Activated CD8-positive, alpha-beta T cell treated with anti-CD3 and anti-CD28 coated beads, Interleukin-2, amount 10 ng/mL, durations not matched to agents 7 days and 5 days (primary cell): ENCODE measurements around the gene PDE4D. TPM values are rescaled to one million over a fixed set of nuclear protein-coding genes. Genes with fewer than 3 reads are reported as not detected.
"Not testable (repeated sequence)": the region's sequence is repeated elsewhere in the genome, so short reads cannot be mapped to it uniquely, and the experiment has no call there.

Experiments used
- ATAC-seq: fragments of 150-1000 bp; cut with Tn5 transposase; one replicate; pipeline ENCODE4 v1.10.0; 2021; ENCODE audit warnings: moderate library complexity
- CTCF ChIA-PET: fragments of 350-600 bp; sonication (Branson Sonifier 250); formaldehyde crosslinking; loops from one replicate; lab custom pipeline; 2021; ENCODE audit warnings: antibody characterized with exemption; lab: Charles Lee
- POLR2A ChIA-PET: fragments of 350-600 bp; sonication (Branson Sonifier 250); formaldehyde crosslinking; loops from one replicate; lab custom pipeline; 2021; ENCODE audit warnings: antibody characterized with exemption; lab: Charles Lee
- DNase-seq: peaks from one replicate; pipeline ENCODE4 v3.0.0-alpha.2; 2020
- H3K27ac Mint-ChIP-seq: one replicate; pipeline ENCODE4 v1.8.0; 2021; ENCODE audit warnings: mild to moderate bottlenecking, mixed read lengths
- H3K27me3 Mint-ChIP-seq: one replicate; pipeline ENCODE4 v1.8.0; 2021; ENCODE audit warnings: low read depth, mixed read lengths
- H3K36me3 Mint-ChIP-seq: one replicate; pipeline ENCODE4 v1.8.0; 2021; ENCODE audit warnings: low read depth, mixed read lengths
- H3K4me1 Mint-ChIP-seq: one replicate; pipeline ENCODE4 v1.8.0; 2021; ENCODE audit warnings: low read depth, mixed read lengths
- H3K4me3 Mint-ChIP-seq: one replicate; pipeline ENCODE4 v1.8.0; 2021; ENCODE audit warnings: mild to moderate bottlenecking, mixed read lengths
- H3K9me3 Mint-ChIP-seq: one replicate; pipeline ENCODE4 v1.8.0; 2022; ENCODE audit warnings: mixed read lengths; ENCODE audit not compliant: insufficient read depth
- total RNA-seq, 2 experiments: library from RNA; stranded (reverse); gene quantifications; one replicate each; pipeline ENCODE4 v1.2.3, GENCODE V29; 2021

The PDE4D gene
- total RNA-seq, 2 experiments from 2014 or later, result 65.4 to 70.7 TPM

DNA sequence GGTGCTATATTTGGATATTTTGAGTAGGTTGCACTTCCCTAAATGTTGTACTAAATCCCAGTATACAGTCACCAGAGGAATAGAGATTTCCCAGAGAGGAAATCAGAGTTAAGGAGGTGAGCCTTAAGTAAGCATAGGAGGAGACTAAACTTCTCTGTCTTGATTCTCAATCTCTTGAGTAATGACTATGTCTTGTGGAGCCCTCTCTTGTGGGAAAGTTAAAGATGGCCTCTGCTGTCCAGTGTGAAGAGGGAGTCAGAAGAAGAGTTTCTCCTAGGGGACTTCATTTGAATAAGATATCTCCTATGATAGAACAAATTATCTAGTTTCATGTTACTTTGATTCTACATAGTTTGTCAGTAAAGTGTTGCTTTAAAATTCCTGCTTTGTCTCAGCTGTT is 502.5 kb downstream of the PDE4D start:
- CTCF ChIA-PET, result interaction anchor here (1.4 to 3.6 kb wide), 4 partner anchors 10 to 282 kb away, joined by 3 to 21 read pairs (median 12); no protein-coding TSS in a partner anchor
- H3K4me3 Mint-ChIP-seq, result no peak overlapping the region
- H3K27me3 Mint-ChIP-seq, result peaks cover 15% of the 10 kb centered on the region

GRCh38 chr5:59390074-59390659 is 503.4 kb downstream of the PDE4D start:
- H3K27me3 Mint-ChIP-seq, result peaks cover 15% of the 10 kb centered on the region
- no peaks in the 10 kb centered on the region for H3K36me3 Mint-ChIP-seq
- no peaks in the 10 kb centered on the region for H3K4me1 Mint-ChIP-seq
- H3K27ac Mint-ChIP-seq, result no peak overlapping the region
- ATAC-seq (no peak), DNase-seq (peak; percentile 39)
- ChIA-PET POLR2A (no interaction called here), CTCF (interaction anchor here (1.1 to 3.6 kb wide), 7 partner anchors 9 to 410 kb away, joined by 3 to 21 read pairs (median 10); no protein-coding TSS in a partner anchor)
- H3K4me3 Mint-ChIP-seq, result no peak overlapping the region
- H3K9me3 Mint-ChIP-seq, result no peaks in the 10 kb centered on the region

More for the DNA sequence above, 502.5 kb downstream of the PDE4D start:
- Mint-ChIP-seq H3K4me1 (no peaks in the 10 kb centered on the region), H3K9me3 (no peaks in the 10 kb centered on the region), H3K27ac (no peak overlapping the region), H3K36me3 (no peaks in the 10 kb centered on the region)
- DNase-seq (no peak), ATAC-seq (no peak)
- POLR2A ChIA-PET, result no interaction called here

GRCh38 chr5:59387127-59387526 is 506.4 kb downstream of the PDE4D start:
- Mint-ChIP-seq H3K9me3 (no peaks in the 10 kb centered on the region), H3K36me3 (no peaks in the 10 kb centered on the region), H3K4me1 (no peaks in the 10 kb centered on the region), H3K27ac (no peak overlapping the region), H3K4me3 (no peak overlapping the region), H3K27me3 (peaks cover 18% of the 10 kb centered on the region)
- ChIA-PET POLR2A (no interaction called here), CTCF (interaction anchor here (1.4 to 1.7 kb wide), 2 partner anchors 19 to 199 kb away, joined by 5 to 6 read pairs; no protein-coding TSS in a partner anchor)
- no peak for ATAC-seq
- DNase-seq, result no peak

DNA sequence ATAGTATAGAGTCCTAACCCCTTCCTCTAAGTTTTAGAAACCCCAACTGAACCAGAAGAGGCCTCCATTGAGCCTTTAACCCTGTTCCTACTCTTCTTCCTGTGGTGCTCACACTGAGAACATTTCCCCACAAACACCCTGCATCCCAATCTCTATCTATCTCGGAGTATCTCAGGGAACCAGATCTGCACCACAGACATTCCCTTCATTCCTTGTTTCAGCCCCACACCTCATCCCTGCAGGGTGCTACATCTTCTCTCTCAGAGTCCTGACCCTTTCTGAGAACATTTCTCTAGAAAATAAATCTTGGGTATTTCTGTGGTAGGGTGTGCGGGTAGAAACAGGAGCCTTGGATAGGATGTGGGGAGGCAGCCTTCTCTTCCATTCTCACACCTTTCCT is 507.8 kb downstream of the PDE4D start:
- POLR2A ChIA-PET, result no interaction called here

GRCh38 chr5:59380350-59380951 is 513.1 kb downstream of the PDE4D start:
- CTCF ChIA-PET, result interaction anchor here (0.6 to 3.6 kb wide), 28 partner anchors 9 to 740 kb away, joined by 3 to 73 read pairs (median 4); no protein-coding TSS in a partner anchor
- no peak overlapping the region for H3K4me3 Mint-ChIP-seq
- ATAC-seq (peak; percentile 89), DNase-seq (peak; percentile 50)
- no peak overlapping the region for H3K27ac Mint-ChIP-seq
- no peaks in the 10 kb centered on the region for H3K9me3 Mint-ChIP-seq
- POLR2A ChIA-PET, result no interaction called here
- H3K36me3 Mint-ChIP-seq, result no peaks in the 10 kb centered on the region
- peaks cover 5% of the 10 kb centered on the region for H3K4me1 Mint-ChIP-seq
- H3K27me3 Mint-ChIP-seq, result peaks cover 11% of the 10 kb centered on the region

More for the DNA sequence above, 507.8 kb downstream of the PDE4D start:
- Mint-ChIP-seq H3K4me1 (no peaks in the 10 kb centered on the region), H3K27ac (no peak overlapping the region), H3K36me3 (no peaks in the 10 kb centered on the region), H3K27me3 (peaks cover 15% of the 10 kb centered on the region), H3K4me3 (no peak overlapping the region), H3K9me3 (no peaks in the 10 kb centered on the region)
- DNase-seq (no peak), ATAC-seq (no peak)
- CTCF ChIA-PET, result interaction anchor here (2.4 kb wide), 1 partner anchor 197 kb away, joined by 12 read pairs; no protein-coding TSS in a partner anchor

DNA sequence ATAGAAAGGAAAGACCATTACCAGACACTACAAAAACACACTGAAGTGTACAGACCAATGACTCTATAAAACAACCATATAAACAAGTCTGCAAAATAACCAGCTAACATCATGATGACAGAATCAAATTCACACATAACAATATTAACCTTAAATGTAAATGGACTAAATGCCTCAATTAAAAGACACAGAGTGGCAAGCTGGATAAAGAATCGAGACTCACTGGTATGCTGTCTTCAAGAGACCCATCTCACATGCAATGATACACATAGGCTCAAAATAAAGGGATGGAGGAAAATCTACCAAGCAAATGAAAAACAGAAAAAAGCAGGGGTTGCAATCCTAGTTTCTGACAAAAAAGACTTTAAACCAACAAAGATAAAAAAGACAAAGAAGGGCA is 519.5 kb downstream of the PDE4D start:
- CTCF ChIA-PET, result interaction anchor here (5.6 kb wide), 1 partner anchor 186 kb away, joined by 34 read pairs; no protein-coding TSS in a partner anchor
- POLR2A ChIA-PET, ATAC-seq: not testable (repeated sequence)

DNA sequence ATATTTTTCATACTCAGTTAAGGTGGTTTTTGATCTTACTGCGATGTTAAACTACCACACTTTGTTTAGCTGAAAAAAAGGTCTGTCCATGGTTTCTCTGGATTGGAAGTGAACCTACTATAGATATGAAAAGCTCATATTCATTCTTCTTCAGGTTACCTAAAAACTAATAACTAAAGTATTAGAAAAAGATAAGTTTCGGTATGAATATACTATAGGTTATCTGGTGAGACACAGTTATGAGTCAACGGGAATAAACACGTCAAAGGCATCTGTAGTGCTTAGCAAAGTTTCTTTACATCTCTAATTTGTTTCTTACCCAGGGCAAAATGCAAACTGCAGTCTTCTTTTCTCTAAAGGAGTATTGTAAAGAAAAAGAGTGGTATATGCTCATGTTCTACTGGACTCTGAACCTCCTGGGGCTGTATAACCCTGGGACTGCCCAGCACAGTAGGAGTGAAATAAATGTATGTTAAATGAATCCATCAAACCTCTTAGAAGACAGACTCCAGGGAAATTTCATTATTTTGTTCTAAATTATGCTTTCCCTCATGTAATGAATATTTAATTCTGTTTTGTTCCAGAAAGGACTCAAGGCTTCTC is 521.9 kb downstream of the PDE4D start:
- Mint-ChIP-seq H3K36me3 (no peaks in the 10 kb centered on the region), H3K4me1 (no peaks in the 10 kb centered on the region), H3K27me3 (peaks cover 29% of the 10 kb centered on the region), H3K27ac (no peak overlapping the region), H3K9me3 (no peaks in the 10 kb centered on the region), H3K4me3 (no peak overlapping the region)
- DNase-seq (no peak), ATAC-seq (no peak)
- ChIA-PET CTCF (interaction anchor here (1.0 to 5.6 kb wide), 5 partner anchors 9 to 485 kb away, joined by 3 to 34 read pairs (median 9); no protein-coding TSS in a partner anchor), POLR2A (no interaction called here)

More for the DNA sequence above, 519.5 kb downstream of the PDE4D start:
- peaks cover 28% of the 10 kb centered on the region for H3K27me3 Mint-ChIP-seq
- H3K36me3 Mint-ChIP-seq, DNase-seq, H3K4me3 Mint-ChIP-seq, H3K4me1 Mint-ChIP-seq, H3K27ac Mint-ChIP-seq, H3K9me3 Mint-ChIP-seq: not testable (repeated sequence)

GRCh38 chr5:59368951-59369350 is 524.6 kb downstream of the PDE4D start:
- no peaks in the 10 kb centered on the region for H3K36me3 Mint-ChIP-seq
- DNase-seq (no peak), ATAC-seq (no peak)
- H3K4me3 Mint-ChIP-seq, result no peak overlapping the region
- H3K4me1 Mint-ChIP-seq, result no peaks in the 10 kb centered on the region
- POLR2A ChIA-PET, result no interaction called here
- H3K27ac Mint-ChIP-seq, result no peak overlapping the region
- H3K9me3 Mint-ChIP-seq, result no peaks in the 10 kb centered on the region
- peaks cover 25% of the 10 kb centered on the region for H3K27me3 Mint-ChIP-seq
- CTCF ChIA-PET, result interaction anchor here (0.6 to 3.3 kb wide), 8 partner anchors 9 to 483 kb away, joined by 3 to 39 read pairs (median 6); no protein-coding TSS in a partner anchor

DNA sequence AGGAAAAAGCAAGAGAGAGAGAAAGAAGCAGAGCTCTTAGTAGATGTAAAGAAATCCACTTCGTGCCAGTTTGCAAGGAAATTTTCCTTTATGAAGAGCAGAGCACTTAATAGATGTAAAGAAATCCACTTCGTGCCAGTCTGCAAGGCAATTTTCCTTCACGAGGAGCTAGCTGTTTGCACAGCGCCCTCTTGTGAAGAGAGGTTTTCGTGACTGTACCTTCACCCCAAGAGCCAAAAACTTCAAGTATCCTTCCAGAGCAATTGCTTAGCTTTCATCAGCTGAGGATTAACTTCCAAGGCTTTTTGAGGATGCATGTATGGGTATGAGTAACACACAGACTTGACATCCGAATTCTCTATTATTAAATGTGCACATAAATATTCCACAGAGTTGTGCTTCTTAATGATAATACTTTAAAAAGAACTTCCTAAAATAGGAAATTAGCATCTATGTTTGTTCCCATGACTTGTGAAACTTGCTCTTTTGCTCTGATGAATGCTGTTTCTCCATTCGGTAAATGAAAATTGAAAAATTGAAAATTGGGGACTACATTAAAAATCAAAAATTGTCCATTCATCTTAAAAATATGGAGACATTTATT is 525.6 kb downstream of the PDE4D start:
- no peaks in the 10 kb centered on the region for H3K9me3 Mint-ChIP-seq
- H3K27ac Mint-ChIP-seq, result no peak overlapping the region

DNA sequence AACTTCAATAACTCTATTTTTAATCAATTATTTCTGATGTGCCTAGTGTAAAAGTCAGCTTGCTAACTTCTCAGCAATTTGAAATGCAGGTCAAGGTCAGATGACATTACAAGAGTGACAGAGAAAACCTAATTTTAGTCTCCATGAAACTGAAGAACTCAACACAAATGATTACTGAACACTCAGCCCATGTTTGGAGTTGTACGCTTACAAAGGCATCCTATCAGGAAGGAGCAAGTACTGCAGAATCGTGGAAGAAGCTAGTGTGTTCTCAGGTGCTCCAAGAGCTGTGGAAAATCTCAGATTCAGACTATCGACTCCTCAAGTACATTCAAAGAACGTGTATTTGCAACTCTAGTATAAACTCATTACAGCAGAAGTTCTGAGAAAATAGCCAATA is 526.7 kb downstream of the PDE4D start:
- CTCF ChIA-PET, result interaction anchor here (0.7 to 3.3 kb wide), 10 partner anchors 9 to 495 kb away, joined by 3 to 39 read pairs (median 8); no protein-coding TSS in a partner anchor
- H3K27ac Mint-ChIP-seq, result no peak overlapping the region

More for the DNA sequence above, 525.6 kb downstream of the PDE4D start:
- ChIA-PET POLR2A (no interaction called here), CTCF (interaction anchor here (0.7 to 3.3 kb wide), 24 partner anchors 10 to 1242 kb away, joined by 3 to 39 read pairs (median 5); no protein-coding TSS in a partner anchor)
- peaks cover 25% of the 10 kb centered on the region for H3K27me3 Mint-ChIP-seq
- H3K4me3 Mint-ChIP-seq, result no peak overlapping the region
- ATAC-seq (no peak), DNase-seq (peak; percentile 62)
- no peaks in the 10 kb centered on the region for H3K4me1 Mint-ChIP-seq
- H3K36me3 Mint-ChIP-seq, result no peaks in the 10 kb centered on the region

DNA sequence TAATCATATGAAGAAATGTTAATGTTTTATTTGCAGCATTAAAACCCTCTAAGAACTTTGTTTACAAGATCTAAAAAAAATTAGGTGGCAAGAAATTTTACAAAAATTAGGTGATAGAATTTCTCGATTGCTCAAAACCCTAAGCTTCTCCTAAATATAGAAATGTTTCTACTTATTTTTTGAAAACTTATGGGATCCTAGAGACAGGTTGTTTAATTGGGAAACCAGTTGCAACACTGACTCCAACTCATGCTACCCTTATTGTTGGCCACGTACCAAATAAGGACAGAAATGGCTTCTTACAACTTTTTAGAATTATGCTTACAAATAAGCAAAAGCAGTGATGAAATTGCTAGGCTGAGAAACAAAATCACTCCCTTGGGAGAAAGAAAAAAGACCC is 531.1 kb downstream of the PDE4D start:
- CTCF ChIA-PET, result interaction anchor here (0.6 kb wide), 1 partner anchor 306 kb away, joined by 3 read pairs; no protein-coding TSS in a partner anchor
- Mint-ChIP-seq H3K4me1 (no peaks in the 10 kb centered on the region), H3K9me3 (no peaks in the 10 kb centered on the region), H3K27me3 (peaks cover 27% of the 10 kb centered on the region), H3K4me3 (no peak overlapping the region), H3K36me3 (no peaks in the 10 kb centered on the region), H3K27ac (no peak overlapping the region)
- ATAC-seq, result no peak
- no peak for DNase-seq
- POLR2A ChIA-PET, result no interaction called here

More for the DNA sequence above, 526.7 kb downstream of the PDE4D start:
- POLR2A ChIA-PET, result no interaction called here
- no peak overlapping the region for H3K4me3 Mint-ChIP-seq
- ATAC-seq, result no peak
- H3K27me3 Mint-ChIP-seq, result peaks cover 22% of the 10 kb centered on the region
- no peak for DNase-seq
- no peaks in the 10 kb centered on the region for H3K4me1 Mint-ChIP-seq
- no peaks in the 10 kb centered on the region for H3K36me3 Mint-ChIP-seq
- no peaks in the 10 kb centered on the region for H3K9me3 Mint-ChIP-seq
